Ovary (tissue), 3 donors: ENCODE data around the gene CP.

Experiments
- EP300 ChIP-seq: sonication (generic); formaldehyde crosslinking; IDR thresholded peaks from one replicate; pipeline ENCODE4 v1.6.1; 2017; ENCODE audit warnings: antibody characterized with exemption
- POLR2A ChIP-seq: fragments of 450-650 bp; IDR thresholded peaks from one replicate; pipeline ENCODE4 v1.6.1; 2017; ENCODE audit warnings: antibody characterized with exemption, mild to moderate bottlenecking, moderate library complexity
- TF ChIP-seq, protein P1 (sequence below), 3 donors: fragments of 450-650 bp in 2 of 3; fragments of 200-600 bp in 1 of 3; IDR thresholded peaks; one replicate each; pipeline versions ENCODE4 v1.5.1 to v1.8.0; 2016 to 2022; ENCODE audit warnings: antibody characterized with exemption in 3 of 3, mild to moderate bottlenecking in 1 of 3
- donor health status: DM: no; HTN: no; CAD: no.

GRCh38 chr3:149180057-149180573, 41.5 kb downstream of the CP start:
- TF ChIP-seq, protein P1, sequence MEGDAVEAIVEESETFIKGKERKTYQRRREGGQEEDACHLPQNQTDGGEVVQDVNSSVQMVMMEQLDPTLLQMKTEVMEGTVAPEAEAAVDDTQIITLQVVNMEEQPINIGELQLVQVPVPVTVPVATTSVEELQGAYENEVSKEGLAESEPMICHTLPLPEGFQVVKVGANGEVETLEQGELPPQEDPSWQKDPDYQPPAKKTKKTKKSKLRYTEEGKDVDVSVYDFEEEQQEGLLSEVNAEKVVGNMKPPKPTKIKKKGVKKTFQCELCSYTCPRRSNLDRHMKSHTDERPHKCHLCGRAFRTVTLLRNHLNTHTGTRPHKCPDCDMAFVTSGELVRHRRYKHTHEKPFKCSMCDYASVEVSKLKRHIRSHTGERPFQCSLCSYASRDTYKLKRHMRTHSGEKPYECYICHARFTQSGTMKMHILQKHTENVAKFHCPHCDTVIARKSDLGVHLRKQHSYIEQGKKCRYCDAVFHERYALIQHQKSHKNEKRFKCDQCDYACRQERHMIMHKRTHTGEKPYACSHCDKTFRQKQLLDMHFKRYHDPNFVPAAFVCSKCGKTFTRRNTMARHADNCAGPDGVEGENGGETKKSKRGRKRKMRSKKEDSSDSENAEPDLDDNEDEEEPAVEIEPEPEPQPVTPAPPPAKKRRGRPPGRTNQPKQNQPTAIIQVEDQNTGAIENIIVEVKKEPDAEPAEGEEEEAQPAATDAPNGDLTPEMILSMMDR (IDR thresholded peaks at IDR 0.05), result no peak
- TF ChIP-seq EP300 (peak; percentile 73), POLR2A (no peak)
